Measurements from ENCODE around the gene CACNA1B. TPM values are rescaled to one million over a fixed set of nuclear protein-coding genes. Genes with fewer than 3 reads are reported as not detected.

Gene CACNA1B
- total and polyA plus RNA-seq, 10 donors = under 0.01 to 0.09 (median 0.04) TPM; not detected in 4

DNA sequence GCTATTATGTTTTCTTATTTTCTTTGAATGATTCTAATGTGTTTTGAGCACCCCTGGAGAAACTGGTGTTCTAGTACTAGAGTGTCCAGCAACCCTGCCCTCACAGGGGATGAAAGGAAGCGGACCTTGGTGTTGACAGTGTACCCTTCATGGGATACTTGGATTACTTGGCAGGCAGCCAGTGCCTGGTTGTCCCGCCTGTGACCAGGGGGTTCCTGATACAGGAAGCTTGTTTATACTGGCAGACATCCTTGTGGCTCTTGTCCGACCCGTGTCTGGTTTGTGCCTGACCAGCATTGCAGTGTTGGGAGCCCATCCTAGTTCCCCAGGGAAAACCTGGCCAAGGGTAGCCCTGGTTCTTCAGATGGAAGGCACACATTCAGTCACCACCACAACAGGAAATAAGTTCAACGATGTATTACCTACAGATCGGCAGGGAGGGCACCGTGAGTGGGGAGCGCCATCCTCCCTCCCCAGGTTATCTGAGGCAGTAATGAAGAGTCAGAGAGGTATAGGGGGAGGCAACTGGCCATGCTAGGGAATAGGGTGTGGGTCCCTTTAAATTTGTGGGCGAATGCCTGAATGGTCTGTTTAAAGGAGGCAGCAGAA lies 47.3 kb downstream of the CACNA1B start:
- H3K4me1 ChIP-seq = no peaks in the 10 kb centered on the region
- peaks cover 0 to 15% (median 9%) of the 10 kb centered on the region in 8 donors for H3K9me3 ChIP-seq
- no peaks in the 10 kb centered on the region for H3K36me3 ChIP-seq
- TF ChIP-seq POLR2A (IDR thresholded peaks at IDR 0.05) (no peak), POLR2AphosphoS5 (IDR thresholded peaks at IDR 0.05) (no peak)
- TF ChIP-seq, protein P1, sequence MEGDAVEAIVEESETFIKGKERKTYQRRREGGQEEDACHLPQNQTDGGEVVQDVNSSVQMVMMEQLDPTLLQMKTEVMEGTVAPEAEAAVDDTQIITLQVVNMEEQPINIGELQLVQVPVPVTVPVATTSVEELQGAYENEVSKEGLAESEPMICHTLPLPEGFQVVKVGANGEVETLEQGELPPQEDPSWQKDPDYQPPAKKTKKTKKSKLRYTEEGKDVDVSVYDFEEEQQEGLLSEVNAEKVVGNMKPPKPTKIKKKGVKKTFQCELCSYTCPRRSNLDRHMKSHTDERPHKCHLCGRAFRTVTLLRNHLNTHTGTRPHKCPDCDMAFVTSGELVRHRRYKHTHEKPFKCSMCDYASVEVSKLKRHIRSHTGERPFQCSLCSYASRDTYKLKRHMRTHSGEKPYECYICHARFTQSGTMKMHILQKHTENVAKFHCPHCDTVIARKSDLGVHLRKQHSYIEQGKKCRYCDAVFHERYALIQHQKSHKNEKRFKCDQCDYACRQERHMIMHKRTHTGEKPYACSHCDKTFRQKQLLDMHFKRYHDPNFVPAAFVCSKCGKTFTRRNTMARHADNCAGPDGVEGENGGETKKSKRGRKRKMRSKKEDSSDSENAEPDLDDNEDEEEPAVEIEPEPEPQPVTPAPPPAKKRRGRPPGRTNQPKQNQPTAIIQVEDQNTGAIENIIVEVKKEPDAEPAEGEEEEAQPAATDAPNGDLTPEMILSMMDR (IDR thresholded peaks at IDR 0.05 in 8 of 11, conservative IDR thresholded peaks at IDR 0.05 in 3 of 11) = no peak
- WGBS, 5 donors = 64 to 87% (median 72%) methylated on average over 5 to 9 of the region's 9 CpGs
- intact Hi-C loops (cut with DNase I; ENCODE audit: low total_unique reads) = no loop called here
- H3K27ac ChIP-seq = no peak overlapping the region
- no peak overlapping the region for H3K4me3 ChIP-seq
- H3K27me3 ChIP-seq (replicated peaks in 1 of 7) = no peaks in the 10 kb centered on the region
- DNase-seq = no peak

DNA sequence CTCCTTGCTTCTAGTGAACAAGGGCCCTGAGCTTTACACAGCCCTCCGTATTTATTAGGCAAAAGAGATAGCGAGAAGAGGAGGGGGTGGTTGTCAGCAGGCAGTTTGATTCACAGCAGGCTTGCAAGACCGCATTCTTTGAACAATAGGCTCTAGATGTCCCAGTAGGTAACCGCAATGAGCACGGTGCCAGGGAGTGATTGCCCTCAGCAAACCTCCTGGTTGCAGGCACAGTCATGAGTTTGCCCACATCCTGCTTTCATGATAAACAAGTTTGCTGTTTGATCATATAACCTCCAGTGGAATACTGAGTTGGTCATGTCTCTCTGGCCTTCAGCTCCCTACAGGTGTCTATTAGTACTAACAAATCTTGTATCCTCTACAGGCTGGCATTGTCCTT lies 66.1 kb downstream of the CACNA1B start:
- intact Hi-C loops (cut with DNase I; ENCODE audit: low total_unique reads) = no loop called here
- no peak for TF ChIP-seq POLR2AphosphoS5 (IDR thresholded peaks at IDR 0.05)
- TF ChIP-seq, protein P1 (IDR thresholded peaks at IDR 0.05 in 8 of 11, conservative IDR thresholded peaks at IDR 0.05 in 3 of 11) = no peak
- Histone ChIP-seq H3K27me3 (replicated peaks in 1 of 7) (peaks cover 0 to 3% (median 0%) of the 10 kb centered on the region in 7 donors), H3K36me3 (no peaks in the 10 kb centered on the region), H3K4me3 (no peak overlapping the region), H3K4me1 (no peaks in the 10 kb centered on the region), H3K27ac (no peak overlapping the region), H3K9me3 (peaks cover 3 to 56% (median 40%) of the 10 kb centered on the region in 8 donors)
- WGBS, 5 donors = 87 to 94% (median 92%) methylated on average over 5 of the region's 5 CpGs
- DNase-seq = no peak

DNA sequence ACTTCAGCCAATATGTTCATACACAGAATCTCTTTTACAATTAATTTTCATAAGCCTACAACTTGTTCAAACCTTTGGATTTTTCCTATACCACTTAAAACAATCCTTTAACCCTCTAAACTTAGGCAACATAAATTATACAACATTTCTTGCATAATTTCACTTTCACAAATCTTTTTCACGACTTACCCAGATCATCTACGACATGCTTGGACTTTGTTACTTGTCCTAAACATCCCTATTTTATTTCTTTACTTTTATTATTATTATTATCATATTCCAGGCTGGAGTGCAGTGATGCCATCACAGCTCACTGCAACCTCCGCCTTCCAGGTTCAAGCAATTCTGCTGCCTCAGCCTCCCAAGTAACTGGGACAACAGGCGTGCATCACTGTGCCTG lies 68.0 kb downstream of the CACNA1B start:
- TF ChIP-seq, protein P1 (IDR thresholded peaks at IDR 0.05 in 8 of 11, conservative IDR thresholded peaks at IDR 0.05 in 3 of 11) = no peak
- no peak for DNase-seq
- 86 to 91% (median 89%) methylated on average over 4 of the region's 4 CpGs for WGBS, 5 donors
- H3K9me3 ChIP-seq = peaks cover 3 to 53% (median 40%) of the 10 kb centered on the region in 8 donors
- no peak overlapping the region for H3K4me3 ChIP-seq
- intact Hi-C loops (cut with DNase I; ENCODE audit: low total_unique reads) = no loop called here
- H3K27ac ChIP-seq = no peak overlapping the region
- H3K4me1 ChIP-seq = no peaks in the 10 kb centered on the region
- no peaks in the 10 kb centered on the region for H3K36me3 ChIP-seq
- no peaks in the 10 kb centered on the region for H3K27me3 ChIP-seq (replicated peaks in 1 of 7)

DNA sequence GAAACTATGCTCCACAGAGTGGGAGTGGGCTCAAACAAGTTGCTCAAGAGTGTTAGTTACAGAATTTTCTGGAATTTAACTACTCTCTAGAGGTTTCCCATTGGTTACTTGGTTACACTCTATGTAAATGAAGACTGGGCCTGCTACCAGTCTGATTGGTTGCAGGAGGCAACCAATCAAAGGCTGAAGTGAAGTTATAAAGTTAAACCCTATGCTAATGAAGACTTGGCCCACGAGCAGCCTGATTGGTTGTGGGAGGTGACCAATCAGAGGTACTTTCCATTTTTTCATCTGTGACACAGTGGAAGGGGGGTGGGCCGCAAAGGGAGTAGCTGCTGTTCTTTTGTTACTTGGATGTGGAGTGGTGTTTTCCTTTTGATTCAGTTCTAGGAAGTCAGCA lies 69.4 kb downstream of the CACNA1B start:
- H3K36me3 ChIP-seq = no peaks in the 10 kb centered on the region
- peaks cover 0 to 9% (median 0%) of the 10 kb centered on the region in 7 donors for H3K27me3 ChIP-seq (replicated peaks in 1 of 7)
- no peaks in the 10 kb centered on the region for H3K4me1 ChIP-seq
- DNase-seq = no peak
- intact Hi-C loops (cut with DNase I; ENCODE audit: low total_unique reads) = no loop called here
- H3K27ac ChIP-seq = no peak overlapping the region
- TF ChIP-seq POLR2AphosphoS5 (IDR thresholded peaks at IDR 0.05) (no peak), POLR2A (IDR thresholded peaks at IDR 0.05) (no peak)
- TF ChIP-seq, protein P1 (IDR thresholded peaks at IDR 0.05 in 8 of 11, conservative IDR thresholded peaks at IDR 0.05 in 3 of 11) = no peak
- H3K4me3 ChIP-seq = no peak overlapping the region
- WGBS, 5 donors = 63 to 78% (median 72%) methylated on average over 2 of the region's 2 CpGs
- peaks cover 3 to 53% (median 40%) of the 10 kb centered on the region in 8 donors for H3K9me3 ChIP-seq

Data from spleen (tissue), 11 donors.